Esophagus (tissue), 2 donors: Measurements from ENCODE around the gene DFFB. TPM values are rescaled to one million over a fixed set of nuclear protein-coding genes. Genes with fewer than 3 reads are reported as not detected.

ENCODE experiments used
- H3K27ac ChIP-seq, 2 donors: one replicate each; pipeline ENCODE4 v1.5.1; 2013; ENCODE audit warnings: low read depth in 2 of 2, mild to moderate bottlenecking in 2 of 2, inconsistent platforms in 1 of 2, low read length in 1 of 2, moderate library complexity in 1 of 2
- H3K27me3 ChIP-seq, 2 donors: one replicate each; pipeline ENCODE4 v1.6.1; 2013; ENCODE audit warnings: low read length in 2 of 2, control low read depth in 1 of 2, mild to moderate bottlenecking in 1 of 2; ENCODE audit not compliant: insufficient read depth in 2 of 2, control insufficient read depth in 1 of 2
- H3K36me3 ChIP-seq, 2 donors: one replicate each; pipeline ENCODE4 v1.6.1; 2013; ENCODE audit warnings: low read length in 1 of 2; ENCODE audit not compliant: control insufficient read depth in 2 of 2, insufficient read depth in 2 of 2
- H3K4me1 ChIP-seq, 2 donors: one replicate each; pipeline ENCODE4 v1.6.1; 2013; ENCODE audit warnings: low read length in 1 of 2; ENCODE audit not compliant: control insufficient read depth in 2 of 2, insufficient read depth in 2 of 2
- H3K4me3 ChIP-seq, 2 donors: one replicate each; pipeline ENCODE4 v1.5.1; 2013; ENCODE audit warnings: low read length in 2 of 2, mild to moderate bottlenecking in 2 of 2, low read depth in 1 of 2, moderate library complexity in 1 of 2
- H3K9me3 ChIP-seq, 2 donors: one replicate each; pipeline ENCODE4 v1.6.1; 2013; ENCODE audit warnings: mild to moderate bottlenecking in 2 of 2, low read depth in 1 of 2, low read length in 1 of 2, moderate library complexity in 1 of 2; ENCODE audit not compliant: control insufficient read depth in 2 of 2, insufficient read depth in 1 of 2
- WGBS, 2 donors: extraction: QIAGEN DNeasy Blood & Tissue Kit; methylation state at CpG; one replicate each; pipeline ENCODE4 v1.1.7; 2013; 5-methylcytosine and 5-hydroxymethylcytosine counted together
- polyA plus RNA-seq, 2 donors: library from polyadenylated mRNA; stranded (reverse); fragments of 200-250 nt; gene quantifications; one replicate each; pipeline ENCODE4 v1.2.3, GENCODE V29; 2013
- donor health status: healthy with polysubstance abuse.
- donor health status: Bipolar disorder and iron deficiency.

DFFB gene
- polyA plus RNA-seq, 2 donors, result 1.9 to 2.3 TPM

DNA sequence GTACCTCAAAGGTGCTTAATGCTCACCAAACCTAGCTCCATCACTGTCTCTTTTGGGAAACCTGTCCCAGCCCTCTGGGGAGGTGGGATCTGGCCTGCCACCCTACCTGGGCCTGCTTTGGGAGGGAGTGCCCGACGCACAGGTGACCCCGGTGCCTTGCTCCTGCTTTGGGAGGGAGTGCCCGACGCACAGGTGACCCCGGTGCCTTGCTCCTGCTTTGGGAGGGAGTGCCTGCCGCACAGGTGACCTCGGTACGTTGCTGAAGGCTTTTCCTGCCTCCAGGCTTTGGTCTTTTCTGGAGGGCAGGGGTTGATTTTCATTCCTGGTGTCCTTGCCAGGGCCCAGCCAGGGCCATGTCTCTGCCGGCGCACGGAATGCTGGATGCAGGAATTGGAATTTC is 68.0 kb downstream of the DFFB start:
- Histone ChIP-seq H3K4me1 (no peaks in the 10 kb centered on the region), H3K4me3 (no peak overlapping the region), H3K9me3 (no peaks in the 10 kb centered on the region), H3K27me3 (no peaks in the 10 kb centered on the region), H3K27ac (no peak overlapping the region), H3K36me3 (no peaks in the 10 kb centered on the region)
- WGBS, 2 donors, result 87 to 88% methylated on average over 12 of the region's 12 CpGs

DNA sequence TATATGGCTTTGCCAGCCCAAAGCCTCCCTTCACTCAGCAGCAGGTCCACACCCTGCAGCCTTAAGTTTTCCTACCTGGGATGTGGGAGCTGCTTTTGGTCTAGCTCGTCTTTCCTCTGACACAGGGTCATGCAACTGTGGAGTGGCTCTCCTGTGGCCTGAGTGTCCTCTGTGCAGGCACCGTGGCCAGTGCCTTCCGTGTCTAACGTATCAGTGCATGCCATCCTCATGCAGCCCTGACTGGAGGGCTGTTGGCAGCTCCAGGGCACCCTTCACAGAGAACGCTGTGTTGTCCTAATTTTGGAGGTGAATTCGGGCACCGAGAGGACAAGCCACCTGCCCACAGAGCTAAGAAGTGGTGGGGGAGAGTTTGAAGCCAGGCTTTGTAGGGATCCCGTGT is 68.5 kb downstream of the DFFB start:
- Histone ChIP-seq H3K27me3 (no peaks in the 10 kb centered on the region), H3K27ac (no peak overlapping the region), H3K36me3 (no peaks in the 10 kb centered on the region), H3K9me3 (no peaks in the 10 kb centered on the region), H3K4me3 (no peak overlapping the region), H3K4me1 (no peaks in the 10 kb centered on the region)
- WGBS, 2 donors, result 82 to 83% methylated on average over 8 of the region's 8 CpGs

DNA sequence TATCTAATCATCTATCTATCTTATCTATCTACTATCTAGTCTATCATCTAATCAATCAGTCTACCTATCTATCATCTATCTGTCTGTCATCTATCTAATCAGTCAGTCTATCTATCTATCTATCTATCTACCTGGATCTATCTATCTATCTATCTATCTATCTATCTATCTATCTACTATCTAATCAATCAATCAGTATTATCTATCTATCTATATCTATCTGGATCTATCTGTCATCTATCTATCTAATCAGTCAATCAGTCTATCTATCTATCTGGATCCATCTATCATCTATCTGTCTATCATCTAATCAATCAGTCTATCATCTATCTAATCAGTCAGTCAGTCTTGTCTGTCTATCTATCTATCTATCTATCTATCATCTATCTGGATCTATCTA is 69.7 kb downstream of the DFFB start:
- Histone ChIP-seq H3K4me1 (no peaks in the 10 kb centered on the region), H3K4me3 (no peak overlapping the region), H3K27me3 (no peaks in the 10 kb centered on the region), H3K9me3 (no peaks in the 10 kb centered on the region), H3K27ac (no peak overlapping the region), H3K36me3 (no peaks in the 10 kb centered on the region)

DNA sequence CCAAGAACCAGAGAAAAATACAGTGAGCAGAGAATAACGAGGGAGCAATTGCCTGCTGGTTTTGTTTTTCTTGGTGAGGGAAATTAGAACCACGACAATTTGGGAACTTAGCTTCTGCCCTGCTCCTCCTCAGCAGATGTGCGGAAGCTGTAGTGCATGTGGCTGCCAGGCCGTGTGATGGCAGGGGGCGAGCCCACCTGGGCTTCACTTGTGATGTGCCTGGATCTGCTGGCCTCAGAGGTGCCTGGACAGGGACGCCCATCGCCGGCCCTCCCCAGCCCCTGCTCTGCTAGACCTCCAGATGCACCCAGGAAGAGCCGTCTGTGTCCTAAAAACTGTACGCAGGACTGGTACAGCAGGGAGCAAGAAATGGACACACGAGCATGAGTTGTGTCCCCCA is 71.3 kb downstream of the DFFB start:
- no peaks in the 10 kb centered on the region for H3K4me1 ChIP-seq
- H3K9me3 ChIP-seq, result no peaks in the 10 kb centered on the region
- 57 to 71% methylated on average over 11 of the region's 11 CpGs for WGBS, 2 donors
- H3K36me3 ChIP-seq, result no peaks in the 10 kb centered on the region
- H3K27ac ChIP-seq, result no peak overlapping the region
- no peak overlapping the region for H3K4me3 ChIP-seq
- no peaks in the 10 kb centered on the region for H3K27me3 ChIP-seq

DNA sequence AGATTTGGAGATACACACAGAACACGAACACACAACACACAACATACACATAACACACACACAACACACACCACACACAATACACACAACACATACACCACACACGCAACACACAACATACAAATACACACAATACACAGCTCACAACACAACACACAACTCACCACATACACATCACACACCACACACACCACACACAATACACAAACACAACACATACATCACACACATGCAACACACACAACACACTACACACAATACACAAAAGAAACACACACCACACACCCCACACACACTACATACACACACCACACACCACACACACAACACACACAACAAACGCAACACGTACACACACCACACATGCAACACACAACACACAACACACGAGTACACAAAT is 71.8 kb downstream of the DFFB start:
- H3K27me3 ChIP-seq, result no peaks in the 10 kb centered on the region
- no peaks in the 10 kb centered on the region for H3K36me3 ChIP-seq
- H3K4me3 ChIP-seq, result no peak overlapping the region
- H3K9me3 ChIP-seq, result no peaks in the 10 kb centered on the region
- no peaks in the 10 kb centered on the region for H3K4me1 ChIP-seq
- WGBS, 2 donors, result 79 to 83% methylated on average over 5 of the region's 5 CpGs
- no peak overlapping the region for H3K27ac ChIP-seq

DNA sequence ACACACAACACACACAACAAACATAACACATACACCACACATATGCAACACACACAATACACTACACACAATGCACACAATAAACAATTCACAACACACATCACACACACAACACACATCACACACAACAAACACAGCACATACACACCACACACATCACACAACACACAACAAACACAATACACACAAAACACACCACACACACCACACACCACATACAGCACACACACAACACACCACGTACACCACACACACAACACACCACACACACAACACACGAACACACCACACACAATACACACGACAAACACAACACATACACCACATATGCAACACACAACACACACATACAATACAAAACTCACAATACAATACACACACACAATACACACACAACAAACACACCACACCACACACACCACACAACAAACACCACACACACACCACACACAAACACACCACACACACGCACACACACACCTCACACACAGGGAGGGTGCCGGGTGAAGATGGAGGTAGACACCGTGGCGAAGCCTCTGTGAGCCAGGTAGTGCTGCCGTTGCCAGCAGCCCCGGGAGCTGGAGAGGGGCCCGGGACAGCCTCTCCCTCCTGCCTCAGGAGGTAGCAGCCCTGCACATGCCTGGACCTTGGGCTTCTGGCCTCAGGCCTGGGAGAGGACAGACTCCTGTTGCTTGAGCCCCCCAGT is 73.2 kb downstream of the DFFB start:
- WGBS, 2 donors, result 57 to 62% methylated on average over 10 of the region's 10 CpGs
- no peaks in the 10 kb centered on the region for H3K36me3 ChIP-seq
- H3K4me1 ChIP-seq, result no peaks in the 10 kb centered on the region
- no peak overlapping the region for H3K4me3 ChIP-seq
- no peak overlapping the region for H3K27ac ChIP-seq
- H3K27me3 ChIP-seq, result no peaks in the 10 kb centered on the region
- H3K9me3 ChIP-seq, result no peaks in the 10 kb centered on the region

DNA sequence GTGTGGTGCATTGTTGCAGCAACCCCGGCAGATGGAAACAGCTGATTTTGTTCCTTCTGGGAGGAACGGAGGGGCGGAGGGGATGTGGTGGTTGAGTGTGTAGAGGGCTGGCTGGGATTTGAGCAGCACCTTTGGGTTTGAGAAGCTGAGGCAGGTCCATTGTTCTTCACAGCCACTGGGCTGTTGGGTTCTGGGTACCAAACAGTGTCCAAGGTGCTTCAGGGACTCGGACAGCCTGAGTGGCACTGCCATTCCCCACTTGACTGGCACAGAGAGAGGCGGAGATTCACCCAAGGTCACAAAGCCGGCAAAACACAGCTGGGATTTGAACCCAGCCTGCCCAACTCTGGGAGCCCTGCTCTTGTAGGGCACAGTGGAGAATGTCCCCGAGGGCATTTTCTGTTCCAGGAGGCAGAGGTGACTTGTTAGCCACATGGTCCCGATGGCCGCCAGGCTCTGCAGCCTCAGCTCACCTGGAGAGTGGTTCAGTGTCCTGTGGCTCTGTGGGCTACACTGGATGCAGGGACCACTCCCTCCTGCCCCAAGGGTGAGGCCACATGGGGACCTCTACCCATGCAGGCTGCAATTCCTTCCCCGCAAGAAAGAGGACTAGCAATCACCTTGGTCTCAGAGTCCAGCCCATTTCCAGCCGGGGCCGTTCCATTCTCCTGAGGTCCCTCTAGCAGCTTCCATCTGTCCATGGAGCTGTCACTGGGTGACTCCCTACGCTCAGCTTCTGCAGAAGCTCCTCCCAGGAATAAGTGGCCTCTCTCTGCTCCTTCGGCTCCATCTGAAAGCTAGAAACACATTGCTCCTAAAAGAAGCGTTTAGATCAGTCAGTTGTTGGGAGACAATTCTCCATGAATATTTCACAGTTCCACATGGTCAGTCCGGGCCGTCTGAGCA is 74.0 kb downstream of the DFFB start:
- Histone ChIP-seq H3K4me3 (no peak overlapping the region), H3K9me3 (no peaks in the 10 kb centered on the region), H3K36me3 (no peaks in the 10 kb centered on the region), H3K27me3 (no peaks in the 10 kb centered on the region), H3K27ac (no peak overlapping the region), H3K4me1 (no peaks in the 10 kb centered on the region)
- WGBS, 2 donors, result 65 to 67% methylated on average over 17 of the region's 17 CpGs

DNA sequence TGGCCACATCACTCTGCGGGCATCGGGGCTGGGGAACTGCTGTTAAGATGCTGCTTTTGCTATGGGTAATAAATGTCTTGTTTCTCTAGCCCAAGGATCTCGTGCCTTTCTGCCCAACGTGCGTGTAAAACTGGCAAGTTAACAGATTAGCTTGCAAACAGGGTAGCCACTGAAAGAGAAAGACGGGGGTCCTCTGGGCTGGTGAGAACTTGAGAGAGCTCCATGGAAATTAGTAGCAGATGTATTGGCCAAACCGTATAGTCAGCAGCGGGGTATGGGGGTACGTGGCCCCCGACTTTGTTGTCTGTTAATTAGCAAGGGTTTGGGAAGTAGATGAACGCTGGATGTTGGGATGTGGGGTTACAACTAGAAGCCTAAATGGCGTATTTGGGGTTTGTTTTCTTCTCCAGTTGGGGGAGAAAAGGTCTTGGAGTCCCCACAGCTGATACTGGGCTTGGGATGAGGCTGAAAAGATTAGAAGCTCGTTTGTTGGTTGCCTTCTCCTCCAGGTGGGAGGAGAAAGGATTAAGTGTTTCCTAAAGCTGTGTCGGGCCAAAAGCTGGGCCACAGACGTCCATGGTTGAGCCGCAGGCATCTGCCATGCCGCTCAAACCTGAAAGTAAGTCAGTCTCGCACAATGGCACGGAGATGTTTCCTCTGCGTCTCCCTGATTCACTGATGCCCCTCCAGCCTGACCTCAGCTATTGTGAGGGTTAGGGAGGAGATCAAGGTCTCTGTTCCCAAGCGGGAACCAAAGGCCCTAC is 75.1 kb downstream of the DFFB start:
- Histone ChIP-seq H3K4me1 (no peaks in the 10 kb centered on the region), H3K9me3 (no peaks in the 10 kb centered on the region), H3K27ac (no peak overlapping the region), H3K4me3 (no peak overlapping the region), H3K36me3 (no peaks in the 10 kb centered on the region), H3K27me3 (no peaks in the 10 kb centered on the region)
- WGBS, 2 donors, result 76 to 78% methylated on average over 21 of the region's 21 CpGs
